GM19395 (cell line): ENCODE results near the gene SLC38A4.

Experiments
- ATAC-seq: cut with Tn5 transposase; IDR thresholded peaks from one replicate; pipeline ENCODE4 v1.9.1; 2021; ENCODE audit warnings: mild to moderate bottlenecking, moderate library complexity; ENCODE audit not compliant: unreplicated experiment

Gene SLC38A4

DNA sequence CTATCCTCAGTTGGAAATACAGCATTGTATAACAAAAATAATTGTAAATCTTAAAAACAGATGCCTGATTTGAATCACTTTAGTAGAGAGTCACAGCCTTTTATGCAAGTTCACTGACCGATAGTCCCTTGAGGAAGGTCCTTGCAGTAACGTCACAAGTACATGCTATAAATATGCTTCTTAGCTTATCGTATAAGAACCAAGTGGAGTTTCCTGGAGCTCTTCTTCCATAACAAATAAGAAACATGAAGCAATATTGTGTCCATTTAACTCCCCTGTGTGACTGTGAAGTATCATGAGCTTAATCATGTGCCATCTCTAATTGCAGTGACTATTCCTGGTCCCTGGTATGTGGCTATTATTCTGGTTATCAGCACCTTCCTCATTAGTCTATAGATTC, 107.9 kb downstream of the SLC38A4 start:
- ATAC-seq = no peak

DNA sequence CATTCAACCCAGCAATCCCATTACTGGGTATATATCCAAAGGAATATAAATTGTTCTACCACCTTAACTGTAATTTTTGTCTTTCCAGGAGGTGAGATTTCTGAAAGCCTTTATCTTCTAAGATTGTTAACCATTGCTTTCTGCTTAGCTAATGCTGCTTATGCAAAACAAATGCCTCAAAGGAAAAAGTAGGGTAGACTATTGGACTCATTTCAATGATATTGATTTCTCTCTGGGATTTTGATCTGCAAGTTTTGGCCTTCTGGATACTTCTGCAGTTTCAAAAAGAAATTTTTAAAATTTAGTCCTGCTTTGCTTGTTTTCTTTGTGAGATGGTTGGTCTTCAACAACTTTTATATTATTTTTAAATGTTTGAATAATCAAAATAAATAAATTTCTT, 108.6 kb downstream of the SLC38A4 start:
- ATAC-seq = no peak
